Activated CD8-positive, alpha-beta T cell treated with anti-CD3 and anti-CD28 coated beads for 36 hours (primary cell): Measurements from ENCODE around the gene FAT2. TPM values are rescaled to one million over a fixed set of nuclear protein-coding genes. Genes with fewer than 3 reads are reported as not detected.
A peak's percentile ranks its signal among the peaks of the same experiment; 100 is the strongest.

ENCODE experiments used
- ATAC-seq: fragments of 200-7000 bp; cut with Tn5 transposase; one replicate; pipeline ENCODE4 v1.10.0; 2021; ENCODE audit warnings: mild to moderate bottlenecking, moderate library complexity
- CTCF ChIA-PET: fragments of 350-600 bp; sonication (Branson Sonifier 250); formaldehyde crosslinking; loops from one replicate; lab custom pipeline; 2021; ENCODE audit warnings: antibody characterized with exemption; lab: Charles Lee
- POLR2A ChIA-PET: fragments of 350-600 bp; sonication (Branson Sonifier 250); formaldehyde crosslinking; loops from one replicate; lab custom pipeline; 2021; ENCODE audit warnings: antibody characterized with exemption; lab: Charles Lee
- DNase-seq: peaks from one replicate; pipeline ENCODE4 v3.0.0-alpha.2; 2020
- H3K27ac Mint-ChIP-seq: one replicate; pipeline ENCODE4 v1.8.0; 2021; ENCODE audit warnings: mild to moderate bottlenecking, mixed read lengths
- H3K27me3 Mint-ChIP-seq: one replicate; pipeline ENCODE4 v1.8.0; 2021; ENCODE audit warnings: mixed read lengths
- H3K36me3 Mint-ChIP-seq: one replicate; pipeline ENCODE4 v1.8.0; 2021; ENCODE audit warnings: low read depth, mixed read lengths
- H3K4me1 Mint-ChIP-seq: one replicate; pipeline ENCODE4 v1.8.0; 2021; ENCODE audit warnings: low read depth, mixed read lengths
- H3K4me3 Mint-ChIP-seq: one replicate; pipeline ENCODE4 v1.8.0; 2021; ENCODE audit warnings: mild to moderate bottlenecking, moderate library complexity, mixed read lengths
- H3K9me3 Mint-ChIP-seq: one replicate; pipeline ENCODE4 v1.8.0; 2021; ENCODE audit warnings: mixed read lengths
- intact Hi-C: fragments of 100-400 bp; cut with micrococcal nuclease; formaldehyde crosslinking; loops from one replicate; pipeline ENCODE4 v1.10.0; 2022
- total RNA-seq, 2 experiments: library from RNA; stranded (reverse); gene quantifications; one replicate each; pipeline ENCODE4 v1.2.3, GENCODE V29; 2021
- TF ChIP-seq, protein P1 (sequence below): fragments of 200-600 bp; IDR thresholded peaks from one replicate; pipeline ENCODE4 v1.8.0; 2022; ENCODE audit warnings: antibody characterized with exemption, mild to moderate bottlenecking

FAT2 gene
- total RNA-seq, 2 experiments from 2014 or later = not detected

DNA sequence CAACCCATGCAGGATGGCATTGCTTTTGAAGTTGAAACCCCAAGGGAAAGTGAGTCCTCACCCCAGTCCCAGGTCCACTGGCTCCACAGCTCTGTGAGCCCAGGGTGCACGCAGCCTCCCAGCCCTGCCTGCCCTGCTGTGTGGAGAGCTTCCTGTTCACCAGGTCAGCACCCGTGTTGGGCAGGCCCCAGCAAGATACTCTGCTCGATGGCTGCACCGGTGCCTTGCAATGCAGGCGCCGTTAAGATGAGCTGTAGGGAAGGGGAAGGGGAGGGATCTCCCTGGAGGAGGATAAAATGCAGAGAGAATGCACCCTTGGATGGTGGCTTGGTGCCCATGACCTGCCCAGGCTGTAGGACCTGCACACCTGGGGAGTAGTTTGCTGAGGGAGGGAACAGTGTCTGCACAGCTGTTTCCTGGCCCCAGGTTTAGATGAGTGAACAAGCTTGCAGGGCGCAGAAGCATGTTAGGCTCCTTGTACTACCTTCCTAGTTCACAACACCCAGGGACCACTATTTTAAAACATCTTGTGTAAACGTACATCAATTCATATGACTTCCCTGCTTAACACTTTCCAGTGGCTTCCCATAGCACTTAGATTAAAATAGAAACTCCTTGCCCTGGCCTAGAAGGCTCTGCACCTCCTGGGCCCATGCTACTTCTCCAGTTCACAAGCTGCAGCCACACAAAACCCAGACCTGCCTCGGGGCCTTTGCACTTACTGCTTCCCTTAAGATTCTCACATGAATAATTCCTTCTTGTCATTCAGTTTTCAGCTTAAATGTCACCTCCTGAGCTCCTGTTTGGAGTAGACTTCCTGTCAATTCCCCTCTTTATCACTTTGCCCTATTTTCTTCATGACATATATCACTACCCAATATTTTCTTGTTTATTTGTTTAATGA is 19.6 kb downstream of the FAT2 start:
- TF ChIP-seq, protein P1, sequence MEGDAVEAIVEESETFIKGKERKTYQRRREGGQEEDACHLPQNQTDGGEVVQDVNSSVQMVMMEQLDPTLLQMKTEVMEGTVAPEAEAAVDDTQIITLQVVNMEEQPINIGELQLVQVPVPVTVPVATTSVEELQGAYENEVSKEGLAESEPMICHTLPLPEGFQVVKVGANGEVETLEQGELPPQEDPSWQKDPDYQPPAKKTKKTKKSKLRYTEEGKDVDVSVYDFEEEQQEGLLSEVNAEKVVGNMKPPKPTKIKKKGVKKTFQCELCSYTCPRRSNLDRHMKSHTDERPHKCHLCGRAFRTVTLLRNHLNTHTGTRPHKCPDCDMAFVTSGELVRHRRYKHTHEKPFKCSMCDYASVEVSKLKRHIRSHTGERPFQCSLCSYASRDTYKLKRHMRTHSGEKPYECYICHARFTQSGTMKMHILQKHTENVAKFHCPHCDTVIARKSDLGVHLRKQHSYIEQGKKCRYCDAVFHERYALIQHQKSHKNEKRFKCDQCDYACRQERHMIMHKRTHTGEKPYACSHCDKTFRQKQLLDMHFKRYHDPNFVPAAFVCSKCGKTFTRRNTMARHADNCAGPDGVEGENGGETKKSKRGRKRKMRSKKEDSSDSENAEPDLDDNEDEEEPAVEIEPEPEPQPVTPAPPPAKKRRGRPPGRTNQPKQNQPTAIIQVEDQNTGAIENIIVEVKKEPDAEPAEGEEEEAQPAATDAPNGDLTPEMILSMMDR = no peak
- intact Hi-C loops = no loop called here
- DNase-seq = no peak
- CTCF ChIA-PET = interaction anchor here (0.9 to 1.1 kb wide), 2 partner anchors 15 to 170 kb away, joined by 3 read pairs; no protein-coding TSS in a partner anchor
- H3K36me3 Mint-ChIP-seq = no peaks in the 10 kb centered on the region
- POLR2A ChIA-PET = no interaction called here
- H3K9me3 Mint-ChIP-seq = no peaks in the 10 kb centered on the region
- peaks cover 7% of the 10 kb centered on the region for H3K4me1 Mint-ChIP-seq
- no peaks in the 10 kb centered on the region for H3K27me3 Mint-ChIP-seq
- no peak overlapping the region for H3K4me3 Mint-ChIP-seq
- no peak overlapping the region for H3K27ac Mint-ChIP-seq
- ATAC-seq = no peak

DNA sequence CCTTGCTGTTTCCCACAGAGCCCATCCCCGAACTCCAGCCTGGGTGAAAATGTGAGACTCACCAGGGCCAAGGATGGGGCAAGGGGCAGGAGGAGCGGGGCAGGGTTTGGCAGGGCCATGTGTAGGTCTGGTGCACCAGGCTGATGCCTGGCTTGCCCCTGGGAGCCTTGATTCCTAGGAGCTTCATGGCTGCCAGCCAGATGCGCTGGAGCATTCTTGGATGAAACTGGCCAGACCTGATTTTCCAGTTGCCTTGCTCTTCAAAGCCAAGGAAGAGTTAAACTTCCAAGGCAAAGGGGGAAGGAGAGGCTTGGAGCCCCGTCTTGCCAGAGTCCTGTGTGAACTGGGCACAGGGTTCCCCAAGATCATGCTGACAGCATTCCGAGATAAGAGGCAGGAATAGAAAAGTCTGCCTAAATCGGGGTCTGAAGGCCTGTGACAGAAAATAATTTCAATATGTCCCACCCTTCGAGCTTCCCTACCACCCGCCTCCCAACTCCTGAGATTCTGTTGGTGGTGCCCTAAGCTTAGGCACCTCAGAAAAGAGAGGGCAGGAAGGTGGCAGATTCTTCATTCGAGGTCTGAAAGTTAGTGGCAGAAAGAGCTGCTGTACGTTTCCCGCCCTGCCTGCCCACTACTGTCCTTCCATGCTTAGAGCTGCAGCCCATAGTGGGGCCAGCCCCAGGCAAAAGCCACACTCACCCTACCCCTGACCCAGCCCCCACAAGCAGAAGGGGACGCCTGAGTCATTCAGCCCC is 20.4 kb downstream of the FAT2 start:
- Mint-ChIP-seq H3K4me1 (peaks cover 7% of the 10 kb centered on the region), H3K9me3 (no peaks in the 10 kb centered on the region), H3K27ac (no peak overlapping the region), H3K36me3 (no peaks in the 10 kb centered on the region), H3K27me3 (no peaks in the 10 kb centered on the region), H3K4me3 (no peak overlapping the region)
- DNase-seq (no peak), ATAC-seq (no peak)
- intact Hi-C loops = no loop called here
- TF ChIP-seq, protein P1 = no peak
- CTCF ChIA-PET = interaction anchor here (0.8 kb wide), 1 partner anchor 10 kb away, joined by 3 read pairs; no protein-coding TSS in a partner anchor
- POLR2A ChIA-PET = interaction anchor here (0.6 kb wide), 1 partner anchor 77 kb away, joined by 3 read pairs; no protein-coding TSS in a partner anchor

DNA sequence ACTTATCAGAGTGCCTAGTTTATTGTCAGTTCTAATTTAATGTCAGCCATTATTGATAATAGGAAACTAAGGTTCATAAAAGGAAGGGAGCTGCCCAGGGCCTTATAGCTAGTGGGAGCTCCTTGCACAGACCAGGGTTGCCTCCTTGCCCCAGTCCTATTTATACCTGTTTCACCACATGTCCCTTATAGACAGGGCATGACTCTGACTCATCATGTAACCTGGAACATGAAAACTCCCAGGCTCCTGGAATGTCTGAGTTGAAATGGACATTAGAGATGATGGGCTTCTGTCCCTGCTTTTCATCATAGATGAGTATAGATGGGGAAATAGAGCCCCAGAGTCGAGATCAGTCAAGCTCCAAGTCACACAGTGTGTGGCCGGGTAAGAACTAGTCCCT is 21.1 kb downstream of the FAT2 start:
- POLR2A ChIA-PET = interaction anchor here (0.6 kb wide), 1 partner anchor 78 kb away, joined by 3 read pairs; no protein-coding TSS in a partner anchor

DNA sequence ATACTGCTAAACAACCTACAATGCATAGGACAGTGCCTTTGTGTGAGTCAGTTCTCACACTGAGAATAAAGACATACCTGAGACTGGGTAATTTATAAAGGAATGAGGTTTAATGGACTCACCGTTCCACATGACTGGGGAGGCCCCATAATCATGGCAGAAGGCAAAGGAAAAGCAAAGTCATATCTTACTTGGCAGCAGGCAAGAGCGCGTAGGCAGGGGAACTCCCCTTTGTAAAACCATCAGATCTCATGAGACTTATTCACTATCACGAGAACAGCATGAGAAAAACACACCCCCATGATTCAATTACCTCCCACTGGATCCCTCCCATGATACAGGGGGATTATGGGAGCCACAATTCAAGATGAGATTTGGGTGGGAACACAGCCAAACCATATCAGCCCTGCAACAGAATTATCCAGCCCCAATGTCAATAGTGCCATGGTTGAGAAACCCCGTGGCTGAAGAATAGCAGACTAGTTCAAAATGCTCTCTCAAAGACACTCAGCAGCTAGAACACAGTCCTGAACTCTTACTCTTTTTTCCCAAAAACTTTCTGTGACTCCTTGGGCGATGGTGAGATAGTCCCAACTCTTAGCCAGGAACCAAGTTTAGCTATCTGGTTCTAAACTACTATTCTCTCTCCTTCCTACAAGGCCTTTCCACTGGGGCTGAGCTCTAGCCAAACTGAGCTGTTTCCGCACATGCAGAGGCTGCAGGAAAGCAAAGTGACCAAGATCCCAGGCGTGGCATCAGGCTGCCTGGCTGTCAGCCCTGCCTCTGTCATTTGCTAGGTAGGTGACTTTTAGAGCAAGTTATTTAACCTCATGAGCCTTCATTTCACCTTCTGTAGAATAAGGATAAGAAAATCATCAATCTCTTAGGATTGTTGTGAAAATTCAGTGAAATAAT is 21.7 kb downstream of the FAT2 start:
- intact Hi-C loops = no loop called here
- Mint-ChIP-seq H3K27ac (no peak overlapping the region), H3K36me3 (no peaks in the 10 kb centered on the region), H3K27me3 (no peaks in the 10 kb centered on the region), H3K9me3 (no peaks in the 10 kb centered on the region), H3K4me1 (peaks cover 7% of the 10 kb centered on the region), H3K4me3 (no peak overlapping the region)
- ATAC-seq (peak; percentile 74), DNase-seq (peak; percentile 50)
- CTCF ChIA-PET = interaction anchor here (0.8 kb wide), 1 partner anchor 9 kb away, joined by 3 read pairs; no protein-coding TSS in a partner anchor
- POLR2A ChIA-PET = no interaction called here
- TF ChIP-seq, protein P1 = no peak

More for the DNA sequence above, 21.1 kb downstream of the FAT2 start:
- DNase-seq (no peak), ATAC-seq (no peak)
- no peak overlapping the region for H3K4me3 Mint-ChIP-seq
- TF ChIP-seq, protein P1 = no peak
- intact Hi-C loops = no loop called here
- CTCF ChIA-PET = interaction anchor here (0.8 kb wide), 1 partner anchor 10 kb away, joined by 3 read pairs; no protein-coding TSS in a partner anchor
- H3K27me3 Mint-ChIP-seq = no peaks in the 10 kb centered on the region
- peaks cover 7% of the 10 kb centered on the region for H3K4me1 Mint-ChIP-seq
- H3K27ac Mint-ChIP-seq = no peak overlapping the region
- no peaks in the 10 kb centered on the region for H3K9me3 Mint-ChIP-seq
- H3K36me3 Mint-ChIP-seq = no peaks in the 10 kb centered on the region
